Astrocyte of the spinal cord (primary cell): ENCODE results near the gene PITPNC1.
A peak's percentile ranks its signal among the peaks of the same experiment; 100 is the strongest.

Experiments used
- DNase-seq: peaks from one replicate; pipeline ENCODE4 v3.0.0; 2011; ENCODE audit warnings: low read depth, low spot score
- H3K4me3 ChIP-seq: 2 replicates; pipeline ENCODE4 v1.5.1; 2011; ENCODE audit warnings: low read depth, mild to moderate bottlenecking, low read length, moderate library complexity
- in situ Hi-C: cut with HindIII; loops from 2 replicates; pipeline ENCODE4 v1.10.0; 2017; ENCODE audit warnings: low sequenced_read_pairs
- TF ChIP-seq, protein P1 (sequence below): IDR thresholded peaks from 2 replicates; pipeline ENCODE4 v1.5.1; 2012; ENCODE audit warnings: low read depth, mild to moderate bottlenecking, low read length, inconsistent platforms

PITPNC1 gene

GRCh38 chr17:67431249-67432015 lies 54.4 kb downstream of the PITPNC1 start:
- TF ChIP-seq, protein P1, sequence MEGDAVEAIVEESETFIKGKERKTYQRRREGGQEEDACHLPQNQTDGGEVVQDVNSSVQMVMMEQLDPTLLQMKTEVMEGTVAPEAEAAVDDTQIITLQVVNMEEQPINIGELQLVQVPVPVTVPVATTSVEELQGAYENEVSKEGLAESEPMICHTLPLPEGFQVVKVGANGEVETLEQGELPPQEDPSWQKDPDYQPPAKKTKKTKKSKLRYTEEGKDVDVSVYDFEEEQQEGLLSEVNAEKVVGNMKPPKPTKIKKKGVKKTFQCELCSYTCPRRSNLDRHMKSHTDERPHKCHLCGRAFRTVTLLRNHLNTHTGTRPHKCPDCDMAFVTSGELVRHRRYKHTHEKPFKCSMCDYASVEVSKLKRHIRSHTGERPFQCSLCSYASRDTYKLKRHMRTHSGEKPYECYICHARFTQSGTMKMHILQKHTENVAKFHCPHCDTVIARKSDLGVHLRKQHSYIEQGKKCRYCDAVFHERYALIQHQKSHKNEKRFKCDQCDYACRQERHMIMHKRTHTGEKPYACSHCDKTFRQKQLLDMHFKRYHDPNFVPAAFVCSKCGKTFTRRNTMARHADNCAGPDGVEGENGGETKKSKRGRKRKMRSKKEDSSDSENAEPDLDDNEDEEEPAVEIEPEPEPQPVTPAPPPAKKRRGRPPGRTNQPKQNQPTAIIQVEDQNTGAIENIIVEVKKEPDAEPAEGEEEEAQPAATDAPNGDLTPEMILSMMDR = no peak
- in situ Hi-C loops = no loop called here
- H3K4me3 ChIP-seq = no peak overlapping the region
- peak; percentile 88 for DNase-seq

DNA sequence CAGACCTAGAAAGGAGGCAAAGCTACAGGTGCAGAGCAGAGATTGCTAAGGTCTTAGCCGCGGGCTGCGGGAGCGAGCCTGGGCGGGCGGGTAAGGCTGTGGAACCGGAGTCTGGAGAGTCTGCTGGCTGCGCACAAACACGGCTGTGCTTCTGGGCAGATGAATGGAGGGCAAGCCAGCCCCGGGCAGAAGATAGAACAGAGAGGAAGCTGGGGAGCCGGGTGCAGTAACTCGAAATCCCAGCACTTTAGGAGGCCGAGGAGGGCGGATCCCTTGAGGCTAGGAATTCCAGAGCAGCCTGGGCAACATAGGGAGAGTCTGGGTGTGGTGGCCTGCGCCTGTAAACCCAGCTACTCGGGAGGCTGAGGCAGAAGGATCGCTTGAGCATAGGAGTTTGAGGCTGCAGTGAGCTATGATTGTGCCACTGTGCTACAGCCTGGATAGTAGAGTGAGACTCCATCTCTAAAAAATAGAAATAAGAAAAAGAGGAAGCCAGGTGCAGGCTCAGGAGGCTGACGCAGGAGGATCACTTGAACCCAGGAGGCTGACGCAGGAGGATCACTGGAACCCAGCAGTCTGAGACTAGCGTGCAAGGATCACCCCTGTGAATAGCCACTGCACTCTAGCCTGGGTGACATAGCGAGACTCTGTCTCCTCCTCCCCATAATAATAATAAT lies 56.3 kb downstream of the PITPNC1 start:
- no peak for DNase-seq
- in situ Hi-C loops = no loop called here
- H3K4me3 ChIP-seq = no peak overlapping the region
- TF ChIP-seq, protein P1 = no peak

- no peak overlapping the region for H3K4me3 ChIP-seq
- no peak for DNase-seq
- TF ChIP-seq, protein P1 = no peak
- in situ Hi-C loops = no loop called here
These were observed 57.0 kb downstream of the PITPNC1 start for GRCh38 chr17:67434061-67434525.

GRCh38 chr17:67435122-67435521 lies 58.0 kb downstream of the PITPNC1 start:
- TF ChIP-seq, protein P1 = no peak
- H3K4me3 ChIP-seq = no peak overlapping the region
- in situ Hi-C loops = no loop called here
- no peak for DNase-seq

GRCh38 chr17:67435786-67436185 lies 58.7 kb downstream of the PITPNC1 start:
- no peak for DNase-seq
- in situ Hi-C loops = no loop called here
- H3K4me3 ChIP-seq = no peak overlapping the region
- TF ChIP-seq, protein P1 = no peak

GRCh38 chr17:67436233-67436632 lies 59.2 kb downstream of the PITPNC1 start:
- DNase-seq = no peak
- in situ Hi-C loops = no loop called here
- TF ChIP-seq, protein P1 = no peak
- H3K4me3 ChIP-seq = no peak overlapping the region
